GM21529 (cell line): ENCODE data around the gene PTPRD.
"Not testable (repeated sequence)": the region's sequence is repeated elsewhere in the genome, so short reads cannot be mapped to it uniquely, and the experiment has no call there.

Experiments used
- ATAC-seq: cut with Tn5 transposase; IDR thresholded peaks from one replicate; pipeline ENCODE4 v1.9.1; 2021; ENCODE audit not compliant: unreplicated experiment

PTPRD gene

DNA sequence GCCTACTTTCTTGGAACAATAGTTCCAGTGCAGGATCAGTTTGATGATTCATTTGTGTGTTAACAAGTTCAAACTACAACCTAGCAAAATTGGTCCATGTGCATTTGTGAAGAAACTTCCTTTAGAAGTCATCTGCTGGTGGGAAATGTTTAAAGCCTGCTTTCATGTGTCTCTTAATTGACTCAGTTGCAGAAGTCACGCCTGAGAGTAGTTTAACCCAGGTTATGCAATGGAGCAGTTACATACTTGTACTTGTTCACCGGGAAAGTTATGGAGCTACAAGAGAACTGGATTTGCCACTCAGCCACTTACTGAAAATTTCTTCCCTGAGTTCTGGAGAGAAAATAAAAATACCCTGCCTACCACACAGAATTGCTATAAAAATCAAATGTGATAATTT is 1397.8 kb downstream of the PTPRD start:
- no peak for ATAC-seq

DNA sequence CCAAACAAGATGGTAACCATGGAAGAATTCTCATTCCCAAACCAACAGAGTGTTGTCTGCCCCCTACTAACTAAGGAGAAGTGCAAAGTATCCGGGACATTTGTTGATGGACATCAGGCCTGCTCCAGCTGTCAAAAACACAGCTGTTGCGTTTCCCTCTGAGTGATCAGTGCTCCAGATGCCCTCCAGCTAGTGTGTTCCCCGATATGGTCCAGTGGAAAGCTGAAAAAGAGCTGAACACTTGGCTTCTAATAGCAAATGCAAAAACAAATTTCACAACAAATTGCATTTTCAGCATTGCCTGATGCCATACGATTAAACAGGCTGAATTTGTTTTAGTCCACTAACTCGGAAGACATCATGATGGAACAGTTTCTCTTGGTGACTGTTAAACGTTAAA is 1398.7 kb downstream of the PTPRD start:
- ATAC-seq = no peak

DNA sequence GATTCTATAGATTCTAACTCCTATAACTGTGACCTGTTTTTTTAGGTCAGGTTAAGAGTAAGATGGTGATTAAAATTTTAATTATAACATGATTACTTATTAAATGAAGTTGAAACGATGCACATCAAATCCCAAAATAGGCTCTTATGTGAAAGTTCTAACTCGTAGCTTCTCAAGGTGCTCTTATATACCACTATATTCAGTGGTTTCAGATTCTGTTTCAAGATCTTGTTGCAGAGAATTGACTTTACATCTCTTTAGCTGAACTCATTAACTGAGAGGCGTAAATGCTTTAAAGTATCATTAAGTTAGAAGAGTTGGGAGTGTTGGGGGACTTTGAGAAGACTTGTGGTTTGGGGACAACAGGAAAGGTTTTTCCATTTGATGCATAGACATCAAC is 1399.8 kb downstream of the PTPRD start:
- ATAC-seq = no peak

DNA sequence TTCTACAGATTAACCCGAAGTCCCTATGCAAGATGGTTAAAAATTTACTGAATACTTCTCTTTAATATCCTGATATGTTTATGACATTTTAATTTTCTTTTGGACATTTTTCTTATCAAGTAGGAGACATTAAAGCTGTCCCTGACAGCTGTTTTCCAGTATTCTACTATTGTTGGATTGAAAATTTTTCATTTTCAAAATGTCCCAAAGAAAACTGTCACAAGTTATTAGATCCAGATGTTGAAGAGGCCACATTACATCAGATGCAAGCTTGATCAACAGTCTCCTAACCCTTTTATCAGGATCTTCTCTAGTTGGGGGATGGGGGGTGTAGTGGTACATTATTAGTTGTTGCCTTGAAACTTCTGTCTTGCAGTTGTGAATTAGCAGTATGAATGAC is 1410.5 kb downstream of the PTPRD start:
- ATAC-seq = no peak

DNA sequence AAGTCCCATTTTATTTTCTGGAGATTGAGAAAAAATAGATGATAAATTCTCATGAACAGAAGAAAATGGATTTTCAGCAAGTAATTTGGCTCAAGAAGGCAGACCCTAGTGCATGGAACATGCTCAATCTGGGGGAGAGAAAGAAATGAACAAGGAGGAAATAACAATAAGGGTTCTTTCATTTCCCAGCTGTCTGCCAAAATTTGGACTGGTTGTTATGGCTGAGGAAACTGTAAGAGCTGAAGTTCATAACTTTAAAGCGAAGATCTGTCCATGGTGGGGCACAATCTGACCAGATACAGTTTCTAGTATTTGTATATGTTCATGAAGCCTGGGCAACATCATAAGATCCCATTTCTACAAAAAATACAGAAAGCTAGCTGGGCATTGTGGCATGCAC is 1426.7 kb downstream of the PTPRD start:
- ATAC-seq = no peak

DNA sequence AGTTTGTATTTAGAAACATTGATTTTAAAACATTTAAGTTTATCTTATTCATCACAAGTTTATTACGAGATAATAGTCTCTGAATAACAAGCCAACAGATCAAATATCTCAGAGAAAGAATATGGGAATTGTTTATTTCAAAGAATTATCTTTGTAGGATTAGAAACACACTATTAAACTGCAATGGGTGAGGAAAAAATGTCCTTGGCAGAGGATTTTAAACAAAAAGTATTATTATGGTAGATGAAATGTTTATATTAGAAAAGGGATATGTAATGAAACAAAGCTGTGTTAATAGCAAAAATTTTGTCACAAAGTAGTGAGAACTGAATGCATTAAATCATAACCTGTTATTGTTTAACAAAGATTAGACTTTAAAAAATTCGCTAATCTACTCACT is 1430.4 kb downstream of the PTPRD start:
- no peak for ATAC-seq

DNA sequence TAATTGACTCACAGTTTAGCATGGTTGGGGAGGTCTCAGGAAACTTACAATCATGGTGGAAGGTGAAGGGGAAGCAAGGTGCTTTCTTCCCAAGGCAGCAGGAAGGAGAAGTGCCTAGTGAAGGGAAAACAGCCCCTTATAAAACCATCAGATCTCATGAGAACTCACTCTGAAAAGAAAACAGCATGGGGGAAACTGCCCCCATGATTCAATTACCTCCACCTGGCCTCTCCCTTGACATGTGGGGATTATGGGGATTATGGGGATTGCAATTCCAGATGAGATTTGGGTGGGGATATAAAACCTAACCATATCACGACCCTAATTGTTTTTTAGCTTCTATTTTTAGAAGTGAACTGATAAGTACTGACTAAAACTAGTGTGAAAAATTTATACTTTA is 1435.7 kb downstream of the PTPRD start:
- ATAC-seq = no peak

DNA sequence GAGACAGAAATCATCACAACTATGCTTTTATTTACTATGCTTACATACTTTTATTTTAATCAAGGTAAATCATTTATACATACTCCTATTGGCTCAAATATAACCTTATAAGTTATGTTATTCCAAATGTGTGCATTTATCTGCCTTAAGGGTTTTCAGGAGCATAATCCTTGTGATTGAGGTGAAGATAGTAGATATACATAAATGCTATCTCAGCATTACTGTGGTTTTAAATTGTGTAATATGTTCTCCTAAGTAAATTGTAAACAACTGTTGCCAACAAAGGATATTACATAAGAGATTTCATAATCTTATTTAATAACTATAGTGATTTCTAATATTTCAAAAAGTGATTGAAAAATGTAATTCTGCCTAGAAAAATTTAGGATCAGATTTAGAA is 1438.4 kb downstream of the PTPRD start:
- ATAC-seq = no peak

DNA sequence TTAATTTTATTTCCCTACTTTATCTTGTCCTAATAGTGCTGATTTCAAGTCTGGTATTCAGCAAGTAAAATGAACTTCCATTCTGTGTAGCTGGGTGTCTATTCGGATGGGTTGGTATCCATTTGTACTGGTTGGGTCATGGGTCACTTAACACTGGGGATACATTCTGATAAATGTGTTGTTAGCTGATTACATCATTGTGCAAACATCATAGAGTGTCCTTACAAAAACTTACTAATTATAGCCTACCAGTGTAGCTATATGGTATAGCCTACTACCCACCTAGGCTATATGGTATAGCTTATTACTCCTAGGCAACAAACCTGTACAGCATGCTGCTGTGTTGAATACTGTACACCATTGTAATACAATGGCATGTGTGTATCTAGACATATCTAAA is 1439.5 kb downstream of the PTPRD start:
- no peak for ATAC-seq

DNA sequence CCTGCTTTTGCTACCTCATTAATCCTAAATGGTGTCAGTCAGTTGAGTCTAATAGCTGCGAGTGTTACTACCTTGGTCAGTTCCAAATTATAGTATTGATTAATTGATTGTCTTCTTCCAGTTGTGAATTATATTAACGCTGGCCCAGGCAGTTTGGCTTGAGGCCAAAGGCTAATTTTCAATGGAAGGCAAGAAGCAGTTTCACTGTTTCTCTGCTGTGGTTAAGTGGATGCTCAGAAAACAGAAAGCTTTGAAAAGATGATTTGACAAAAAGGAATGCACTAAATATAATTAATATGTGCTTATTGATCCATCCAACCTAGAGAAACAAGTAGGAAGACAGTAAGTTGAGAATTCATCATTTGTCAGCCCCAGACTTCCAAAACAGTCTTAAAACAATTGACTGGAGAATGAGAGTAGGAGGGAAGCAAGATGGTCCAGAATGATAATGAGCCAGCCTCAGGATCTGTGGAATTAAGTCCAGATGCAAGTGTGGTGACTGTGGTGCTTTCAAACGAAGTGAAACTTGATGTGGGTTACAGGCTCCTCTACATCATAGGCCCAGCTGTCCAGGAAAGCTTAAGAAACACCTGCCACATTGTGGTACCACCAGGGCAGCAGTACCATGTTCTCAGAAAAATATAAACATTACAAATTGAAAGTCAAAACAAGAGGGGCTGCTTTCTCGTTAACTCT is 1442.2 kb downstream of the PTPRD start:
- no peak for ATAC-seq

DNA sequence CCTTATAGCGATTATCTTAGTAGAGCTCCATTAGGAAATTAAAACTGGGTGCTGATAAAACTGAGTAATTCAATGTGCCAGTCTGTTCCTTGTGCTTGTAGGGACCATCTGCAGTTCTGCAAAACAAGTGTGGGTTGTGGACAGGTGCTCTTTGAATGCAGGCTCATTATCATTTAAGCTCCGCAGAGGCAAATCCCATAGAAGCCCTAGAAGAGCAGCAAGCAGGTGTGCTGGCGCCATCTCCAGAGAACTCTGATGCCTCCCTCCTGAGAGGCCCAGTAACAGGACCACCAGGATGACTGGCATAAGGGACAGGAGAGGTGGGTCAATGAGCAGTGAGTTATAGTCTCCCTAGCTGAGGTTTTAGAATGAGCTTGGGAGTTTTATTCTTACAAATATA is 1470.8 kb downstream of the PTPRD start:
- ATAC-seq = no peak

DNA sequence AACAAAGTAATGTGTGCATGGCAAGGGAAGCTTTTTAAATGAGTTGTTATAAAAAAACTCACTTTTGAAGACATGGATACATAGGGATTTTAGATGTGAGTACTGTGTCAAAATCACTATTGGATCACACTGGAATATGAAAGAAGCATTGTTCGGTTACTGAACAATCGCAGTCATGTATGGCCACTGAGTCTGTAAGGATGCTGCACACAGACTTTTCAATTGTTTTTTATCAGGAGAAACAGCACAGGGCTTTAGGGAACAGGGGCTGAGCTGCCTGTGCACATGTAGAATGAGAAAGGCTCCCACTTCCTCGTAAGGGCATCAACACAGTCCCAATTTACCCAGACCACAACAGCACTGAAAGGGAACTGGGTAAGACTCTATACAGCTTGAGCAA is 1479.3 kb downstream of the PTPRD start:
- ATAC-seq = no peak

DNA sequence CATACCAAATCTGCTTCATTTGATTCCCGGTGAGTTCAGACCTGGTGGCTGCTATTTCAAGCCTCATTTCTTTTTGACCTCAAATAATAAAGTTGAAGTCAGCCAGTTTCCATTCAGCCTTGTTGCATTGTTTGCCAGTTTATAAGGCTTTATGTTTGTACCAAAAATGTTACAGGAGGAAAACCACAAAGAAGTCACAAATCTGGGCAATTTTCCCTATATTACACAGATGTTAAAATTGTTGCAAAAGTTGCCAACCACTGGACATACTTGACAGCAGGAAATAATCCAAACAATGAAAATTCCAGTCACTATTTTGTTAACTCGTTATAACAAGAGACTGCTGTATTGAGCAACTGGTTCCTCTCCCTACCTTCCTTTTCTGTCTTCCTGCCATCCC is 1488.2 kb downstream of the PTPRD start:
- ATAC-seq = no peak

DNA sequence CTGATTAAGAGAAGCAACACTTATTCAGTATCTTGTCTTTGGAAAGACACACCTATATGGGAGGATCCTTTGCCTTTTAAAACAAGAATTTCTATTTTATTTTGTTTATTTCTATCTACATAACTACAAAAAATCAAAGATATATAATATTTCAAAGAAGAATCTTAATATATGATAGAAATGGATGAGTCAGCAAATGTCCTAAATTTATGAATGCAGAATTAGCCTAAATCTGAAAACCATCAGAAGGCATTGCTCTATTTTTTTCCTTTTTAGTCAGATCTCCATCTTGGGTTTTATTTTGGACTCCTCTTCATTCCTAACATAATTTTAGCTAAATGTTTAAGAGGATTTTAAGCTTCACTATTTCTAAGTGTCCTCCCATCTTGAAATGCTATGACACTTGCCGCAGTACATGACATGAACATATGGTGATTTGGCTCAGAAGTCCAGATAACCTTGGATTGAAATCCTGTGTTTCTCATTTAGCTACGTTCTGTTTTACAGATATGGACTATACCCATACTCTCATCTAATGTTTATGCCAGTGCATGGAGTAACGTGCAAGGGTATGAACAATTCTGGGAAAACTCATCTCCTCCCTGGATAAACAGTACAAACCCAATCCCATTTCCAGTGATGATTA is 1490.4 kb downstream of the PTPRD start:
- ATAC-seq = no peak

DNA sequence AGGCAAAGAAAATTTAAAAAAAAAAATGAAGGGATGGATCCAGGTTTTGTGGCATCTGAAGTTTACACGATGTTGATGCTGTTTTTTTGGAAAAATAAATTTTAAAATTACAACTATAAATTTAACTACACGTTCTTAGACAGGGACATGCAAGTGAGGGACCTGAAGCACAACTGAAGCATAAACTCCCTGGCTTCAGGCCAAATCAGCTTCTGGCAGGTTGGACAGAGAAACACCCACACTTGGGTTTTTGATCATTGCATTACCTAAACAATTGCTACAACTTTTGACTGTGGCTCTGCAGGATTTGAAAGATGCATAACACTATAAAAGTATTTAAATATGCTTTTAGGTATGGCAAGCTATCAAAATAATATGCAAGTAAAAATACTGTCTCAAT is 1494.9 kb downstream of the PTPRD start:
- no peak for ATAC-seq

DNA sequence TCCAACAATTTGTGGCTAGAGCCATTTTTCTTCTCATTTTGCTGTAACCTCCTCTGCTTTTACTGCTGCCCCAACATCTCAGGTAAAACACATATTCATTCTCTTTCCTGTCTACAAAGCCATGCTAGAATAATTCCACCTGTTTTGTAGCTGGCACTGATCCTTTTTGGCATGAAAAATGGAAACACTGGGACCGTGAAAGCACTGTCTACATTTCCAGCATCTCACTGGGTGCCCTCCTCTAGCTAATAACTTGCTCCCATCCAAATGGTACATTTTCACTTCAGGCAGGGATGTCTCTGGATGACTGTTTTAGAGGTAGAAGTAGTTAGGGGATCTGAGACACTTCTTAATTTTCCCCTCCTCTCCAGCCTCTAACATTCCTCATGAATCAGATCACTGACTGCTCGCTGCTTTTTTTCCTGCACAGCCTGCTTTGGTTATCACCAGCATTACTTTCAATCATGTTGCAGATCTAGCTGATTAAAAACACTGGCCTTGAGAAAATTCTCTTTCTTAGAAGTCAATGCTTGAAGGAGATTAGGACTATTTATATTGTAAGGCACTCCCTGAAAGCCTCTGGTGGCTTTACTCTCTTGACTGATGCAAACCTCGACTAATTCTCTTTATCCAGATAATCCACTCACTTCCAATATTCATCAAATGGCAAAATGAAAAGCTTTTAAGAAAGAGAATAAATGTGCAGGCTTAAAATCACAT is 1500.6 kb downstream of the PTPRD start:
- ATAC-seq = no peak

DNA sequence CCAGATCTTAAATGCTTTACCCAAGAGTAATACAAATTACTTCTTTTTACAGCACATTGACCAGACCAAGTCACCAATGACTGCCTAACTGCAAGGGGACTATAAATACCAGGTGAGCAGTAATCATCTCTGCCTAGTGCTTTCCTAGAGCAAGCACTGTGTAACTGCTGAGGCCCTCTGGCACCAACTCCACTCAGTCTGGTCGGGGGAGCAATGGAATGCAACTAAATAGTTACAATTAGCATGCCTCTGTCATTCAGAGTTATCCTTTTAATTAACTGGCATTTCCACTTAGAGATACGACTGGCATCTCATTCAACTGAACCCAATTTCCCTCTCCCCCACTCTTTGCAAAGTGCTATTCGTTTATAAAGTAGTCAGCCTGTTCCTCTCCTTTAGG is 1504.2 kb downstream of the PTPRD start:
- no peak for ATAC-seq

DNA sequence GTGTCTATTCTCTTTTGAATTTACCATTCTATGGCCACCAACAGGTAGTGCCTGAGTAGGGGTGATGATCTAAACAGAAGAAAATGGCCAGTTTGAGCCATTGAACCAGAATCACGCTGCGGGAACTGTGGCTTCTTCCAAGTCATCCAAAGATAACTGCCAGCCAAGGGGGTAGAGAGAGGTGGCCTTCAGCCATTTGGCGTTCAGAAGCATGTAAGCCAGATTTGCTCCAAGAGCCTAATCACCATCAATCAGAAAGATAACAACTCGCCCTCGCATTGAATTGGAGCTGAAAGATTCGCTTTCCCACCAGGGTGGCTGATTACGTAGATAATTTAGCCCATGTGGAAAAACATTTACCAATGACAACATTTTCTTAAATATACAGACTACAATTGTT is 1510.5 kb downstream of the PTPRD start:
- no peak for ATAC-seq

DNA sequence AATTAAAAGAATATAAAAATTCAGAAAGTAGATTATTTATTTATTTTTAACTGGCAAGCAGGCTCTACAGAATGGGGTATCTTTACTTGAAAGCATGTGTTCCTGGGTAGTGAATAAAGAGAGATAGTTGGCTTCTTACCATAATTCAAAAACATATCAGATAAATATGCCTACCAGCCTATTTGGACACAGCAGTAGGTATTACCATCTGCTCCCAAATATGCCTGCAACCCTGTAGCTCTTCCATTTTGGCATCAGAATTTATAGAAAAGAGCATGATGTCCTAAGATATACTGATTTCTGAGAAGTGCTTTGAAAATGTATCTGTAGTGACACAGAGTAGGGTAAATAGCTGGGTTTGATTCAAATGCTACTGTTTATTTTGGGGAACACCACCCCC is 1512.7 kb downstream of the PTPRD start:
- no peak for ATAC-seq

DNA sequence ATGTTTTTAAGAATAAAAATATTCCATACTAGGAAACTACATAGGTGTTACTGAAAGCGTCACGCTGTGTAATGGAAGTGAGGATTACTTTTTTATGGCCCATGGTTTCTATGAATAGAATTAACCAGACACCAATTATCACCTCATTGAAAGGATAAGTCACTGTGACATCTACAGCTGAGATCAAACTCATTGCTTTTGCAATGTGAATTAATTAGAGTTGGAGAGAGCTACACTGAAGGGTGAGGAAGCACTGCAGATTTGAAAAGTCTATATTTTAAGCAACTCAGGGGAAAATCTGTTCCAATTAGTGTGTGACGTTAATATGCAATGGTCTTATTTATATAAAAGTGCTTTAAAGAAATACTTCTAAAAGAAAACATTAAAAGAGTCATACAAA is 1513.2 kb downstream of the PTPRD start:
- no peak for ATAC-seq

DNA sequence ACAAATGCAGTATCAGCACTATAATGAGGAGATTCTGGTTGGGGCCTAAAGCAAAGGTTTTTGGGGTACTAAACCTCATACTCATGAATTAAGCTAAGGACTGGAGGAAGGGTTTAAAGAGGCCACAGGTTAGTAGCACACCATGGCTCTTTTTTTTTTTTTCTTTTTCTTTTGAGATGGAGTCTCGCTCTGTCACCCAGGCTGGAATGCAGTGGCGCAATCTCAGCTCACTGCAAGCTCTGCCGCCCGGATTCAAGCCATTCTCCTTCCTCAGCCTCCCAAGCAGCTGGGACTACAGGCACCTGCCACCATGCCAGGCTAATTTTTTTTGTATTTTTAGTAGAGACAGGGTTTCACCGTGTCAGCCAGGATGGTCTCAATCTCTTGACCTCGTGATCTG is 1515.5 kb downstream of the PTPRD start:
- ATAC-seq = not testable (repeated sequence)

DNA sequence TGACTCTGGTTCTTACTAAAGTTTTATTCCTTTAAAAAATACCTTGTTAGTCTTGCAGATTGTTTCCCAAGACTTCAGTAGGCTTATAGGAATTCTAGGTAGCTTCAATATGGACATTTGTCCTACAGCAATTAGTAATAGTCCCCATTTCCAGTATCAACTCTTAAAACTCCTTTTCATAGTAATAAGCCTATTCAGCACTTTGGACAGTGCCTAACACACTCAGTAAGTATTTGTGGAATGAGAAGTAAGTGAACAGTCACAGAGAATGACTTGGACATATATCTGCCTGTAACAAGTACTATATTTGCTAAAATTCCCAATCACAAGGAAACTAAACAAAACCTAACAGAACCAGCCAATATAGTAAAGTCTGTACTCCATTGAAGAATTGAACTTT is 1521.4 kb downstream of the PTPRD start:
- no peak for ATAC-seq
